ENCODE measurements around the gene MUC5AC. TPM values are rescaled to one million over a fixed set of nuclear protein-coding genes. Genes with fewer than 3 reads are reported as not detected.

The MUC5AC gene
- total and polyA plus RNA-seq, 2 of the 13 experiments (the other 11 are each of a cell fraction or from before 2014, with no cell fraction given), result under 0.01 TPM; not detected in 1

- in situ Hi-C loops (cut with HindIII; ENCODE audit: extremely low pct_ligation_motif_present, low pct_unique_long_range_greater_than_20kb), result no loop called here
- ATAC-seq (no peak), FAIRE-seq (no peak), DNase-seq (ENCODE audit: low spot score) (no peak)
- TF ChIP-seq SALL1 (CRISPR knock-in tag; IDR thresholded peaks at IDR 0.05), result no peak
- TF ChIP-seq PREB (CRISPR knock-in tag; IDR thresholded peaks at IDR 0.05), result no peak
- no peak for TF ChIP-seq ZBTB26 (CRISPR knock-in tag; IDR thresholded peaks at IDR 0.05; ENCODE audit: borderline replicate concordance)
- TF ChIP-seq ZNF75D (CRISPR knock-in tag; IDR thresholded peaks at IDR 0.05; ENCODE audit: borderline replicate concordance), result no peak
- TF ChIP-seq FOXK2 (IDR thresholded peaks at IDR 0.05), result no peak
- no peak for TF ChIP-seq ZNF562 (CRISPR knock-in tag; IDR thresholded peaks at IDR 0.05; ENCODE audit: borderline replicate concordance)
- no peak for TF ChIP-seq PPARG (CRISPR knock-in tag; conservative IDR thresholded peaks at IDR 0.05)
- no peak for TF ChIP-seq AHR (CRISPR knock-in tag; IDR thresholded peaks at IDR 0.05)
- TF ChIP-seq KAT7 (CRISPR knock-in tag; IDR thresholded peaks at IDR 0.05; ENCODE audit: borderline replicate concordance), result no peak
- no peak for TF ChIP-seq ZNF703 (CRISPR knock-in tag; IDR thresholded peaks at IDR 0.05; ENCODE audit: borderline replicate concordance)
- no peak for TF ChIP-seq ELK4 (CRISPR knock-in tag; IDR thresholded peaks at IDR 0.05; ENCODE audit: borderline replicate concordance)
- TF ChIP-seq ZNF101 (CRISPR knock-in tag; IDR thresholded peaks at IDR 0.05; ENCODE audit: borderline replicate concordance, low read depth), result no peak
- no peak for TF ChIP-seq ZSCAN25 (CRISPR knock-in tag; IDR thresholded peaks at IDR 0.05)
- no peak for TF ChIP-seq MAFK (conservative IDR thresholded peaks at IDR 0.05 in 1 of 2, IDR thresholded peaks at IDR 0.05 in 1 of 2; ENCODE audit: low read length in 2 of 2)
- no peak for TF ChIP-seq ZC3H13 (CRISPR knock-in tag; IDR thresholded peaks at IDR 0.05)
- TF ChIP-seq EEA1 (CRISPR knock-in tag; IDR thresholded peaks at IDR 0.05; ENCODE audit: borderline replicate concordance), result no peak
- no peak for TF ChIP-seq ZBTB42 (CRISPR knock-in tag; IDR thresholded peaks at IDR 0.05)
- TF ChIP-seq GFI1 (CRISPR knock-in tag; IDR thresholded peaks at IDR 0.05; ENCODE audit: borderline replicate concordance), result no peak
- no TSS peak for BruUV-seq (replicated peaks)
- Histone ChIP-seq H3K9ac (ENCODE audit: insufficient read depth, low read depth, low read length) (no peak overlapping the region), H3K4me3 (replicated peaks in 1 of 3; ENCODE audit: insufficient read depth in 1 of 3, low read depth in 2 of 3, low read length in 3 of 3) (no peak overlapping the region), H3K79me2 (ENCODE audit: insufficient read depth, low read length) (no peaks in the 10 kb centered on the region), H2AFZ (ENCODE audit: low read length) (no peak overlapping the region), H3K4me2 (ENCODE audit: low read depth, low read length) (no peak overlapping the region), H3K9me3 (ENCODE audit: low read length) (no peaks in the 10 kb centered on the region), H4K20me1 (ENCODE audit: insufficient read depth, low read length) (no peaks in the 10 kb centered on the region), H3K27ac (ENCODE audit: extremely low read length, insufficient read depth, low read length) (no peak overlapping the region), H3K27me3 (ENCODE audit: control insufficient read depth in 1 of 2, insufficient read depth in 2 of 2, low read length in 2 of 2) (peaks cover 38 to 84% of the 10 kb centered on the region in 2 experiments), H3K4me1 (ENCODE audit: insufficient read depth, low read length) (no peaks in the 10 kb centered on the region), H3K36me3 (replicated peaks in 1 of 2; ENCODE audit: control insufficient read depth in 1 of 2, insufficient read depth in 2 of 2, low read length in 2 of 2) (no peaks in the 10 kb centered on the region)
- ChIA-PET CTCF (ENCODE audit: low intra/inter-chr PET ratio, low total read pairs) (no interaction called here), POLR2A (no interaction called here)
- WGBS (ENCODE audit: low lambda C conversion rate), result 44% methylated on average over 3 of the region's 16 CpGs
- intact Hi-C loops (cut with micrococcal nuclease; ENCODE audit: unreplicated experiment), result loop anchor here (10.0 kb wide), 1 partner anchor 64 kb away; no protein-coding TSS in a partner anchor
These were observed 42.9 kb downstream of the MUC5AC start for GRCh38 chr11:1200611-1201191.

All from HepG2 (cell line).